ENCODE data around the gene MYOD1. TPM values are rescaled to one million over a fixed set of nuclear protein-coding genes. Genes with fewer than 3 reads are reported as not detected.

MYOD1 gene
- total and polyA plus RNA-seq, 2 of the 4 experiments (the other 2 are of a cell fraction): not detected

DNA sequence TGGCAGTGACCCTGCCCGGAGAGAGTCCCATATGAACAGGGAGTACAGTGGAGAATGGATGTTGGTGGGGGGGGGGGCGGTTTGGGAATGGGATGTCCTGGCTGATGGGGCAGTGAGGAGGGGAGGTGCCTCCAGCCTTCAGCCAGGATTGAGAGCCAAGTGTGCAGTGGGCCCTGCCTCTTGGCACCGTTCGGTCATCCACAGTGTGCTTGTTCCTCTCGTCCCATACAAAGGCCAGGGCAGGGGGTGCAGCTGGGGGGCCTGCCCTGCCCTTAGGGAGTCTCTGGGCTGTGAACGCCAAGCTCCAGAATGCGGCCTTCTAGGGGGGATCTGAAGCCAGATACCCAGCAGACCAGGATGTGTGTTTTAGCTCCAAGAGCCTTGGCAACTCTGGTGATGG lies 49.2 kb downstream of the MYOD1 start:
- no peak overlapping the region for H2BK15ac ChIP-seq (ENCODE audit: low read depth, low read length)
- H2BK120ac ChIP-seq (ENCODE audit: low read depth, low read length): no peak overlapping the region
- no peak overlapping the region for H3K4me3 ChIP-seq (ENCODE audit: insufficient read depth, low read depth, low read length)
- no peak overlapping the region for H3K9ac ChIP-seq (ENCODE audit: low read depth, low read length)
- no peaks in the 10 kb centered on the region for H3K4me1 ChIP-seq (ENCODE audit: control insufficient read depth, insufficient read depth, low read length)
- no peaks in the 10 kb centered on the region for H3K9me3 ChIP-seq (ENCODE audit: control insufficient read depth, insufficient read depth, low read length)
- H2AK9ac ChIP-seq (replicated peaks; ENCODE audit: low read depth, low read length, poor library complexity): no peak overlapping the region
- H2AK5ac ChIP-seq (ENCODE audit: low read depth, low read length): no peak overlapping the region
- H2BK5ac ChIP-seq (ENCODE audit: low read depth, low read length, poor library complexity, severe bottlenecking): no peak overlapping the region
- H2BK20ac ChIP-seq (ENCODE audit: low read depth, low read length): no peak overlapping the region
- ChIA-PET CTCF (no interaction called here), POLR2A (ENCODE audit: unreplicated experiment) (no interaction called here)
- peaks cover 4% of the 10 kb centered on the region; the same call in 1 of the 2 replicates for H3K27me3 ChIP-seq (ENCODE audit: control insufficient read depth, insufficient read depth, low read length)
- H3K4ac ChIP-seq (ENCODE audit: low read depth, low read length): no peak overlapping the region
- dilution Hi-C loops (cut with HindIII; ENCODE audit: low sequenced_read_pairs, unreplicated experiment): no loop called here
- no peak overlapping the region for H3K27ac ChIP-seq (ENCODE audit: insufficient read depth, low read length)
- H4K20me1 ChIP-seq (ENCODE audit: insufficient read depth, low read length): no peaks in the 10 kb centered on the region
- ATAC-seq (ENCODE audit: low read depth) (no peak), DNase-seq (no peak)
- in situ Hi-C loops (cut with MboI; ENCODE audit: low sequenced_read_pairs): no loop called here
- WGBS, 2 experiments (ENCODE audit: extremely low coverage in 2 of 2, insufficient read length in 1 of 2): 100% methylated on average over 1 of the region's 7 CpGs; no CpG with 5 or more reads in 1 of the 2 experiments
- TF ChIP-seq CHD1 (IDR thresholded peaks at IDR 0.05; ENCODE audit: low read depth, low read length) (no peak), FOS (IDR thresholded peaks at IDR 0.05; ENCODE audit: low read depth, low read length) (no peak), RAD21 (IDR thresholded peaks at IDR 0.05; ENCODE audit: low read length) (no peak)
- TF ChIP-seq, protein P1, sequence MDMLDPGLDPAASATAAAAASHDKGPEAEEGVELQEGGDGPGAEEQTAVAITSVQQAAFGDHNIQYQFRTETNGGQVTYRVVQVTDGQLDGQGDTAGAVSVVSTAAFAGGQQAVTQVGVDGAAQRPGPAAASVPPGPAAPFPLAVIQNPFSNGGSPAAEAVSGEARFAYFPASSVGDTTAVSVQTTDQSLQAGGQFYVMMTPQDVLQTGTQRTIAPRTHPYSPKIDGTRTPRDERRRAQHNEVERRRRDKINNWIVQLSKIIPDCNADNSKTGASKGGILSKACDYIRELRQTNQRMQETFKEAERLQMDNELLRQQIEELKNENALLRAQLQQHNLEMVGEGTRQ (IDR thresholded peaks at IDR 0.05; ENCODE audit: low read depth, low read length): no peak
- H3K4me2 ChIP-seq (ENCODE audit: low read depth, low read length): no peak overlapping the region
- no peak overlapping the region for H4K8ac ChIP-seq (ENCODE audit: low read depth in 2 of 2, low read length in 2 of 2)
- no peak overlapping the region for H3K56ac ChIP-seq (ENCODE audit: extremely low read depth, insufficient read depth, low read length)
- no TSS peak for BruUV-seq (replicated peaks)
- H3K23ac ChIP-seq (ENCODE audit: low read depth, low read length): no peak overlapping the region
- H3K79me1 ChIP-seq (ENCODE audit: low read depth in 1 of 2, low read length in 2 of 2): no peaks in the 10 kb centered on the region
- H3K14ac ChIP-seq (replicated peaks; ENCODE audit: low read depth, low read length): no peak overlapping the region
- H4K91ac ChIP-seq (ENCODE audit: insufficient read depth, low read depth, low read length): no peak overlapping the region
- no peak overlapping the region for H3K18ac ChIP-seq (ENCODE audit: low read depth, low read length)
- H3K36me3 ChIP-seq (ENCODE audit: control insufficient read depth, insufficient read depth, low read length): no peaks in the 10 kb centered on the region
- H4K5ac ChIP-seq (ENCODE audit: low read depth, low read length): no peak overlapping the region
- no peaks in the 10 kb centered on the region for H3K9me1 ChIP-seq (ENCODE audit: insufficient read depth, low read length)
- H2AFZ ChIP-seq (replicated peaks; ENCODE audit: low read length, poor library complexity): no peak overlapping the region
- intact Hi-C loops (cut with micrococcal nuclease): no loop called here
